Ishikawa (cell line): ENCODE results near the gene HRH1.
A peak's percentile ranks its signal among the peaks of the same experiment; 100 is the strongest.

ENCODE experiments used
- CEBPB ChIP-seq: IDR thresholded peaks from 2 replicates; pipeline ENCODE4 v1.6.1; 2012
- CREB1 ChIP-seq: IDR thresholded peaks from 2 replicates; pipeline ENCODE4 v1.6.1; 2012; ENCODE audit warnings: low read depth
- EGR1 ChIP-seq: IDR thresholded peaks from 2 replicates; pipeline ENCODE4 v1.6.1; 2012
- EP300 ChIP-seq: IDR thresholded peaks from 2 replicates; pipeline ENCODE4 v1.6.1; 2012; ENCODE audit warnings: borderline replicate concordance
- FOXM1 ChIP-seq: IDR thresholded peaks from 2 replicates; pipeline ENCODE4 v1.6.1; 2012; ENCODE audit warnings: low read depth, borderline replicate concordance
- NFIC ChIP-seq: IDR thresholded peaks from 2 replicates; pipeline ENCODE4 v1.6.1; 2012
- RAD21 ChIP-seq: IDR thresholded peaks from 2 replicates; pipeline ENCODE4 v1.6.1; 2012; ENCODE audit warnings: low read depth
- TAF1 ChIP-seq: IDR thresholded peaks from 2 replicates; pipeline ENCODE4 v1.6.1; 2012; ENCODE audit warnings: low read depth, mild to moderate bottlenecking
- TCF12 ChIP-seq: IDR thresholded peaks from 2 replicates; pipeline ENCODE4 v1.6.1; 2012; ENCODE audit warnings: low read depth
- TEAD4 ChIP-seq: IDR thresholded peaks from 2 replicates; pipeline ENCODE4 v1.6.1; 2012
- YY1 ChIP-seq: IDR thresholded peaks from 2 replicates; pipeline ENCODE4 v1.6.1; 2012; ENCODE audit warnings: low read depth
- ZBTB7A ChIP-seq: IDR thresholded peaks from 2 replicates; pipeline ENCODE4 v1.6.1; 2012; ENCODE audit warnings: low read depth
- TF ChIP-seq, protein P1 (sequence below): IDR thresholded peaks from 2 replicates; pipeline ENCODE4 v1.6.1; 2012
- TF ChIP-seq, protein P2 (sequence below): IDR thresholded peaks from 2 replicates; pipeline ENCODE4 v1.6.1; 2012
- TF ChIP-seq, protein P3 (sequence below): IDR thresholded peaks from 2 replicates; pipeline ENCODE4 v1.6.1; 2012; ENCODE audit warnings: low read depth, mild to moderate bottlenecking

Gene HRH1, protein sequence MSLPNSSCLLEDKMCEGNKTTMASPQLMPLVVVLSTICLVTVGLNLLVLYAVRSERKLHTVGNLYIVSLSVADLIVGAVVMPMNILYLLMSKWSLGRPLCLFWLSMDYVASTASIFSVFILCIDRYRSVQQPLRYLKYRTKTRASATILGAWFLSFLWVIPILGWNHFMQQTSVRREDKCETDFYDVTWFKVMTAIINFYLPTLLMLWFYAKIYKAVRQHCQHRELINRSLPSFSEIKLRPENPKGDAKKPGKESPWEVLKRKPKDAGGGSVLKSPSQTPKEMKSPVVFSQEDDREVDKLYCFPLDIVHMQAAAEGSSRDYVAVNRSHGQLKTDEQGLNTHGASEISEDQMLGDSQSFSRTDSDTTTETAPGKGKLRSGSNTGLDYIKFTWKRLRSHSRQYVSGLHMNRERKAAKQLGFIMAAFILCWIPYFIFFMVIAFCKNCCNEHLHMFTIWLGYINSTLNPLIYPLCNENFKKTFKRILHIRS

DNA sequence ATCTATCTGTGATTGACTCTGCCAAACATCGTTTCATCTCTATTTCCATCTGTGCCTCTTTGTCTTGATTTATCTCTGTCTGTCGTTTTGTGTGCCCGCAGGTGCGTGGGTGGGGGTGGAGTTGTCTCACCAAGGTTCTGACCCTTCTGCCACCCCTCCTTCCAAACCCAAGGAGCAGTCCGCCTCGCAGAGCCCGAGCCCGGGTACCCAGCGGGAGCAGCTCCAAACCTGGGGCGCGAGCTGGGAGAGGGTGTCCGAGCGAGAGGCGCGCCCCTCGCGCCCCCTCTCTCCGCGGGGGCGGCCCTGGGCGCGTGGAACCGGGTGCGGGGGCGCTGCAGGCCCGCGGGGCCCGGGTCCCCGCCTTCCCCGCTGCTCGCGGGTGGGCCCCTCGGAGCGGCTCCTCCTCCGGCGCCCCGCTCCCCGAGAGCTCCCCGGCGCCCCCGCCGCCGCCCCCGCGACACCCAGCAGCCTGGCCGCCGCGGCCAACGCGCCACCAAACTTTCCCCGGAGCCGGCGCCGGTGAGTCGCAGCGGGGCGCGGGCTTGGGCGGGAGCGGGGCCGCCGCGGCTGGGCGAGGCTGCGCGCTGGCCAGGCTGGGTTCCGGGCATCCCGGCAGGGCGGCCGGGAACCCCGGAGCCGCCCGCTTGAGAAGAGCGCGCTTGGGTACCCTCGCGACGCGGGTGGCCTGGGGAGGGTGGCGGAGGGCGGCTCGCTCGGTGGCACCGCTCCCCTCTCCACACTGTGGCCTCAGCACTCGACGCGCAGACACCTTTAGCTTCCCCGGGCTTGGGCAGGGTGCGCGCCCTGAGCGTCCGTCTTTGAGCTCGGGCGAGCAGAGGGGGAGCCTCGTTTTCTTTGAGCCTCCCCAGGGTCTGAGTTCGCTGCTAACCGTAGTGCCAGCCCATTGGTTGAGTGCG is at the start of gene HRH1:
Gene HRH1, plus strand, starts transcription at position 458 of the 917 bp plus-strand sequence. CDS start 104,545 bp downstream, outside the sequence.
- TF ChIP-seq TAF1 (no peak), RAD21 (no peak), EGR1 (peak; percentile 49; the same call in 1 of the 2 replicates)

DNA sequence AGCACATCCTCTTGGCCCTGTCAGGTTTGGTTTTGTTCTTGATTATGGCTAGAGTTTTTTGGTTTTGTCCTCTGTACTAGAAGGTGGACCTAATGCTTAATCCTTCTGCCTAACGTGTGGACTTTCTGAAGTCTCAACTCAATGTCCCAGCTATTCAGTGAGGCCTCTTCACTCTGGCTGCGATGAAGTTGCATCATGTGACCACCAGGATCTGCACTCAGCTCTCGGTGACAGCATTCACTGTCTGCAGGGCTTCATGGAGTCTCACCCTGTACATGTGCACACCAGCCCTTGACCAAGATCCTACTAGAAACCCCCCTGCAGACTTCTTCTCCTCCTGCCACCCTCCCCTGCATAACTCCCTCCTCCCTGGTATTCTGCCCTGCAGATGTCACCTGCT is 38.7 kb upstream of the HRH1 start:
- TF ChIP-seq, protein P1, sequence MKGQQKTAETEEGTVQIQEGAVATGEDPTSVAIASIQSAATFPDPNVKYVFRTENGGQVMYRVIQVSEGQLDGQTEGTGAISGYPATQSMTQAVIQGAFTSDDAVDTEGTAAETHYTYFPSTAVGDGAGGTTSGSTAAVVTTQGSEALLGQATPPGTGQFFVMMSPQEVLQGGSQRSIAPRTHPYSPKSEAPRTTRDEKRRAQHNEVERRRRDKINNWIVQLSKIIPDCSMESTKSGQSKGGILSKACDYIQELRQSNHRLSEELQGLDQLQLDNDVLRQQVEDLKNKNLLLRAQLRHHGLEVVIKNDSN = peak; percentile 24
- no peak for TF ChIP-seq TAF1

DNA sequence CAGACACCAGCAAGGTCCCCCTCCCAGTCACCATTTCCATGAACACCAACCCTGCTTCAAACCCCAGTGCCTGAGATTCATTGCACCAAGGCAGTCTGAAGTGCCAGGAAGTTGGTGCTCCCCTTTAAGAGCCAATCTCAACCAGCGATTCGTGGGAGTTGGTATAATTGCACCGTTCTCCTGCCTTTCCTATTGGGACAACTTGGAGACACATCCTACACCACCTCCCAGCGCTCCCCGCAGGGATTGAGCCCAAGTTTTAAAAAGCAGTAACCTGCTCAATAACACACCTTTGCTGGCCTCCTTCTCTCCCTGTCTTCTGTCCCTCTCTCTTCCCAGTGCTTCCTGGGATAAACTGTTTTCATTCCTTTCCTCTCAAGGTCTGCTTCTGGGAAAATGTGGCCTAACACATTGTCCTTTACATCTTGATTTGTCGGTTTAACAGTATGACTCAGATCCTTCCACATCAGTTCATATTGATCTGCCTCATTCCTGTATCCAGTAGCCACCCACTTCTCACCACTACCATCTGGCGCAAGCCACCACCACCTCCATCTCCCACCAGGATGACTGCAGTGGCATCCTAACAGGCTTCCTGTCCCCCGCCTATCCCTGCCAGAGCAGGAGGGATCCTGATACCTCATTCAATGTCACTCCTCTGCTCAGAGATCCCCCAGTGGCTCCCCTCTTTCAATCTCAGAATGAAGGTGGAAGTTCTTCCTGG is 37.8 kb upstream of the HRH1 start:
- no peak for TF ChIP-seq CREB1
- TF ChIP-seq RAD21 = no peak
- TF ChIP-seq EGR1 = no peak
- TF ChIP-seq TEAD4 = no peak
- no peak for TF ChIP-seq TCF12
- TF ChIP-seq CEBPB = no peak
- TF ChIP-seq, protein P1 = no peak
- TF ChIP-seq, protein P2, sequence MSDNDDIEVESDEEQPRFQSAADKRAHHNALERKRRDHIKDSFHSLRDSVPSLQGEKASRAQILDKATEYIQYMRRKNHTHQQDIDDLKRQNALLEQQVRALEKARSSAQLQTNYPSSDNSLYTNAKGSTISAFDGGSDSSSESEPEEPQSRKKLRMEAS = no peak
- TF ChIP-seq YY1 = no peak
- no peak for TF ChIP-seq FOXM1
- TF ChIP-seq, protein P3, sequence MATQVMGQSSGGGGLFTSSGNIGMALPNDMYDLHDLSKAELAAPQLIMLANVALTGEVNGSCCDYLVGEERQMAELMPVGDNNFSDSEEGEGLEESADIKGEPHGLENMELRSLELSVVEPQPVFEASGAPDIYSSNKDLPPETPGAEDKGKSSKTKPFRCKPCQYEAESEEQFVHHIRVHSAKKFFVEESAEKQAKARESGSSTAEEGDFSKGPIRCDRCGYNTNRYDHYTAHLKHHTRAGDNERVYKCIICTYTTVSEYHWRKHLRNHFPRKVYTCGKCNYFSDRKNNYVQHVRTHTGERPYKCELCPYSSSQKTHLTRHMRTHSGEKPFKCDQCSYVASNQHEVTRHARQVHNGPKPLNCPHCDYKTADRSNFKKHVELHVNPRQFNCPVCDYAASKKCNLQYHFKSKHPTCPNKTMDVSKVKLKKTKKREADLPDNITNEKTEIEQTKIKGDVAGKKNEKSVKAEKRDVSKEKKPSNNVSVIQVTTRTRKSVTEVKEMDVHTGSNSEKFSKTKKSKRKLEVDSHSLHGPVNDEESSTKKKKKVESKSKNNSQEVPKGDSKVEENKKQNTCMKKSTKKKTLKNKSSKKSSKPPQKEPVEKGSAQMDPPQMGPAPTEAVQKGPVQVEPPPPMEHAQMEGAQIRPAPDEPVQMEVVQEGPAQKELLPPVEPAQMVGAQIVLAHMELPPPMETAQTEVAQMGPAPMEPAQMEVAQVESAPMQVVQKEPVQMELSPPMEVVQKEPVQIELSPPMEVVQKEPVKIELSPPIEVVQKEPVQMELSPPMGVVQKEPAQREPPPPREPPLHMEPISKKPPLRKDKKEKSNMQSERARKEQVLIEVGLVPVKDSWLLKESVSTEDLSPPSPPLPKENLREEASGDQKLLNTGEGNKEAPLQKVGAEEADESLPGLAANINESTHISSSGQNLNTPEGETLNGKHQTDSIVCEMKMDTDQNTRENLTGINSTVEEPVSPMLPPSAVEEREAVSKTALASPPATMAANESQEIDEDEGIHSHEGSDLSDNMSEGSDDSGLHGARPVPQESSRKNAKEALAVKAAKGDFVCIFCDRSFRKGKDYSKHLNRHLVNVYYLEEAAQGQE = no peak
- TF ChIP-seq NFIC = no peak
- no peak for TF ChIP-seq ZBTB7A
- TF ChIP-seq TAF1 = no peak

DNA sequence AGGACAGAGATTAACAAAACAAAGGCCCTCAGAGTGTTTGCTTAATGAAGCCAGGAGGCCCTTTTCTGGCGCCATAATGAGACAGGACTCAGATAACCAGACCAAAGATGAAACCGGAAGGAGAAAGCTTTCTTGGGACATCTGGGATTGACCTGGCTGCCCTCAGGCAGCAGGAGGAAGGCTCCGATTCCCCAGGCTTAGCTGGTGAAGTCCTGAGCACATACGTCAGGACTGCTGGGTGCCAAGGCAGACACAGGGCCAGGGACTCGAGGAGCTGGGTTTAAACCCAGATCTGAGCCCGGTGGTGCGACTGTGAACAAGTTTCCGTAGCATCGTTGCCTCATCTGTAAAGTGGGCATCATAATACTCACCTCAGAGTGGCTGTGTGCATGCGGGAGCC is 36.7 kb upstream of the HRH1 start:
- TF ChIP-seq RAD21 = no peak
- TF ChIP-seq TAF1 = no peak
- TF ChIP-seq, protein P3 = no peak
- no peak for TF ChIP-seq TCF12
- no peak for TF ChIP-seq CEBPB
- no peak for TF ChIP-seq ZBTB7A
- no peak for TF ChIP-seq TEAD4
- no peak for TF ChIP-seq NFIC
- no peak for TF ChIP-seq FOXM1
- TF ChIP-seq, protein P1 = no peak
- TF ChIP-seq EP300 = no peak

DNA sequence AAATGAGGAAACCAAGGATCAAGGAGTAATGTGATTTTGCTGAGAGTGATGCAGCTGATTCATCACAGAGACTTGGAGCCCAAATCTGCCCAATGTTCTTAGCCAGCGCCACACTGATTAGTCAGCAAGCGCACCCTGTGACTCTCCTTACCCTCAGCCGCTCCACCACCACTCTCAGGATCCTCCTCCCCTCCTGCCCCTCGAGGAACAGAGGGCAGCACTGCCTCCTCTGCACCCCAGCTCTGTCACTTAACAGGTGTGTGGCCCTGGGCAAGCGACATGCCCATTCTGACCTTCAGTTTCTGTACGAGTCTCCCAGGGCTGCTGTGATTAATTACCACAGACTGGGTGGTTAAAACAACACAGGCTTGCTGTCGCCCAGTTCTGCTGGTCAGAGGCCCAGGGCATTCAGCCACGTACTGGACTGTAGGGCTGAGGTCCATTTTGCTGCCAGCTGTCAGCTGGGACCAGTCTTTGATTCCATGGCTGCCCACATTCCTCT is 36.1 kb upstream of the HRH1 start:
- no peak for TF ChIP-seq TEAD4
- TF ChIP-seq, protein P2 = no peak
- no peak for TF ChIP-seq RAD21
- no peak for TF ChIP-seq EP300
- no peak for TF ChIP-seq NFIC
- TF ChIP-seq YY1 = no peak
- TF ChIP-seq TAF1 = no peak
- TF ChIP-seq ZBTB7A = no peak
- TF ChIP-seq TCF12 = no peak
- TF ChIP-seq, protein P1 = no peak
- TF ChIP-seq FOXM1 = no peak
- no peak for TF ChIP-seq EGR1
- TF ChIP-seq, protein P3 = no peak
- TF ChIP-seq CEBPB = no peak
- no peak for TF ChIP-seq CREB1
